Mucosa of descending colon (tissue), 3 donors: ENCODE data around the gene PPM1K. TPM values are rescaled to one million over a fixed set of nuclear protein-coding genes. Genes with fewer than 3 reads are reported as not detected.
"Not testable (repeated sequence)": the region's sequence is repeated elsewhere in the genome, so short reads cannot be mapped to it uniquely, and the experiment has no call there.

Experiments
- ATAC-seq: fragments of 200-7000 bp; cut with Tn5 transposase; one replicate; pipeline ENCODE4 v1.9.1; 2020; ENCODE audit warnings: mild to moderate bottlenecking, moderate library complexity
- DNase-seq, 3 donors: peaks; one replicate each; pipeline ENCODE4 v3.0.0-alpha.2; 2020
- H3K36me3 ChIP-seq: fragments of 200-600 bp; one replicate; pipeline ENCODE4 v1.8.0; 2021; ENCODE audit warnings: low read depth, mild to moderate bottlenecking
- H3K4me1 ChIP-seq: fragments of 200-600 bp; one replicate; pipeline ENCODE4 v1.8.0; 2021; ENCODE audit warnings: low read depth, mild to moderate bottlenecking
- H3K4me3 ChIP-seq: fragments of 200-600 bp; one replicate; pipeline ENCODE4 v1.8.0; 2021; ENCODE audit warnings: mild to moderate bottlenecking
- H3K9me3 ChIP-seq: fragments of 200-600 bp; one replicate; pipeline ENCODE4 v1.8.0; 2021; ENCODE audit warnings: mild to moderate bottlenecking
- CTCF ChIP-seq: fragments of 200-600 bp; IDR thresholded peaks from one replicate; pipeline ENCODE4 v1.8.0; 2022; ENCODE audit warnings: antibody characterized with exemption, mild to moderate bottlenecking
- intact Hi-C, 2 donors: fragments of 100-400 bp; cut with DNase I in 1 of 2; cut with micrococcal nuclease in 1 of 2; formaldehyde crosslinking; loops; one replicate each; pipeline versions ENCODE4 v1.11.0 to v1.11.1; 2022; cut with DNase I, micrococcal nuclease
- total RNA-seq, 3 donors: library from RNA; stranded (reverse); fragmentation: NEBNext Ultra II Directional in 2 of 3; extraction: Animal tissue kit (Norgen Biotek cat#: 25700) in 2 of 3; gene quantifications; one replicate each; pipeline versions ENCODE4 v1.2.1 to v1.2.4, GENCODE V29; 2021 to 2023
- donor health status: DM: no; HTN: no; CAD: no; lungs with moderate emphysema.
- donor health status: DM: no; HTN: no; CAD: no.
- donor health status: DM: no; HTN: yes; CAD: no.

Gene PPM1K
- total RNA-seq, 3 donors from 2014 or later, result 7.4 to 12.8 (median 9.0) TPM

GRCh38 chr4:88318751-88319350, 34.5 kb upstream of the PPM1K start:
- no peak for TF ChIP-seq CTCF
- Histone ChIP-seq H3K4me3 (no peak overlapping the region), H3K36me3 (no peaks in the 10 kb centered on the region), H3K4me1 (no peaks in the 10 kb centered on the region), H3K9me3 (no peaks in the 10 kb centered on the region)
- DNase-seq (no peak), ATAC-seq (no peak)
- intact Hi-C loops, result no loop called here

- intact Hi-C loops, result no loop called here
- TF ChIP-seq CTCF, result no peak
- DNase-seq (no peak), ATAC-seq (no peak)
- no peaks in the 10 kb centered on the region for H3K36me3 ChIP-seq
- no peak overlapping the region for H3K4me3 ChIP-seq
- H3K4me1 ChIP-seq, result no peaks in the 10 kb centered on the region
- H3K9me3 ChIP-seq, result no peaks in the 10 kb centered on the region
These were observed 31.2 kb upstream of the PPM1K start for GRCh38 chr4:88315460-88316017.

GRCh38 chr4:88313088-88313624, 28.8 kb upstream of the PPM1K start:
- H3K4me3 ChIP-seq, ATAC-seq, H3K4me1 ChIP-seq, DNase-seq, H3K36me3 ChIP-seq, H3K9me3 ChIP-seq, intact Hi-C loops: not testable (repeated sequence)

GRCh38 chr4:88308587-88308986, 24.2 kb upstream of the PPM1K start:
- no peaks in the 10 kb centered on the region for H3K9me3 ChIP-seq
- H3K4me3 ChIP-seq, result no peak overlapping the region
- no peak for ATAC-seq
- TF ChIP-seq CTCF, result no peak
- no peak for DNase-seq
- no peaks in the 10 kb centered on the region for H3K4me1 ChIP-seq
- intact Hi-C loops, result no loop called here
- no peaks in the 10 kb centered on the region for H3K36me3 ChIP-seq

- H3K9me3 ChIP-seq, result no peaks in the 10 kb centered on the region
- no peak for TF ChIP-seq CTCF
- H3K4me3 ChIP-seq, result no peak overlapping the region
- H3K36me3 ChIP-seq, result no peaks in the 10 kb centered on the region
- no peak for ATAC-seq
- no peaks in the 10 kb centered on the region for H3K4me1 ChIP-seq
- no peak for DNase-seq
- intact Hi-C loops, result no loop called here
These were observed 13.5 kb upstream of the PPM1K start for GRCh38 chr4:88297725-88298454.

- no peak overlapping the region for H3K4me3 ChIP-seq
- intact Hi-C loops, result no loop called here
- DNase-seq (no peak), ATAC-seq (no peak)
- H3K36me3 ChIP-seq, result no peaks in the 10 kb centered on the region
- no peaks in the 10 kb centered on the region for H3K4me1 ChIP-seq
- no peak for TF ChIP-seq CTCF
- H3K9me3 ChIP-seq, result no peaks in the 10 kb centered on the region
These were observed 12.8 kb upstream of the PPM1K start for GRCh38 chr4:88297212-88297516.
